Osteocyte (in vitro differentiated cells): ENCODE measurements around the gene ZNF765. TPM values are rescaled to one million over a fixed set of nuclear protein-coding genes. Genes with fewer than 3 reads are reported as not detected.
A peak's percentile ranks its signal among the peaks of the same experiment; 100 is the strongest.
"Not testable (repeated sequence)": the region's sequence is repeated elsewhere in the genome, so short reads cannot be mapped to it uniquely, and the experiment has no call there.

Experiments used
- DNase-seq: peaks from one replicate; pipeline ENCODE4 v3.0.0; 2021; ENCODE audit warnings: mixed read lengths; ENCODE audit not compliant: unreplicated experiment; ENCODE audit errors: extremely low spot score
- H3K27ac Mint-ChIP-seq: one replicate; pipeline ENCODE4 v1.8.0; 2021; ENCODE audit warnings: mild to moderate bottlenecking, mixed read lengths; ENCODE audit not compliant: unreplicated experiment
- H3K27me3 Mint-ChIP-seq: one replicate; pipeline ENCODE4 v1.8.0; 2021; ENCODE audit warnings: mixed read lengths; ENCODE audit not compliant: unreplicated experiment
- H3K36me3 Mint-ChIP-seq: one replicate; pipeline ENCODE4 v1.8.0; 2021; ENCODE audit warnings: mixed read lengths; ENCODE audit not compliant: unreplicated experiment
- H3K4me1 Mint-ChIP-seq: one replicate; pipeline ENCODE4 v1.8.0; 2021; ENCODE audit warnings: mixed read lengths; ENCODE audit not compliant: unreplicated experiment
- H3K4me3 Mint-ChIP-seq: one replicate; pipeline ENCODE4 v1.8.0; 2021; ENCODE audit warnings: mild to moderate bottlenecking, moderate library complexity, mixed read lengths; ENCODE audit not compliant: unreplicated experiment
- H3K9me3 Mint-ChIP-seq: one replicate; pipeline ENCODE4 v1.8.0; 2021; ENCODE audit warnings: mixed read lengths; ENCODE audit not compliant: unreplicated experiment
- CTCF ChIP-seq: fragments of 200-600 bp; sonication (generic); IDR thresholded peaks from 2 replicates; pipeline ENCODE4 v1.5.0; 2021; ENCODE audit warnings: antibody characterized with exemption, mild to moderate bottlenecking, moderate library complexity
- total RNA-seq: library from RNA; stranded (reverse); gene quantifications from 2 replicates; pipeline ENCODE4 v1.2.1, GENCODE V29; 2021

ZNF765 gene
- total RNA-seq, 1 donor from 2014 or later, result 9.0 TPM

- H3K36me3 Mint-ChIP-seq, result peaks cover 28% of the 10 kb centered on the region
- DNase-seq, result no peak
- H3K27ac Mint-ChIP-seq, result no peak overlapping the region
These were observed 6.8 kb upstream of the ZNF765 start for GRCh38 chr19:53388168-53388567.

GRCh38 chr19:53388904-53389303, 6.0 kb upstream of the ZNF765 start:
- Mint-ChIP-seq H3K4me1 (peaks cover 2% of the 10 kb centered on the region), H3K27me3 (no peaks in the 10 kb centered on the region), H3K4me3 (no peak overlapping the region), H3K27ac (no peak overlapping the region), H3K36me3 (peaks cover 27% of the 10 kb centered on the region), H3K9me3 (peaks cover 39% of the 10 kb centered on the region)
- no peak for TF ChIP-seq CTCF
- no peak for DNase-seq

More at GRCh38 chr19:53388168-53388567, 6.8 kb upstream of the ZNF765 start:
- H3K4me1 Mint-ChIP-seq, result no peaks in the 10 kb centered on the region
- TF ChIP-seq CTCF, result no peak
- H3K9me3 Mint-ChIP-seq, result peaks cover 43% of the 10 kb centered on the region
- H3K4me3 Mint-ChIP-seq, result no peak overlapping the region
- H3K27me3 Mint-ChIP-seq, result no peaks in the 10 kb centered on the region

- no peak for TF ChIP-seq CTCF
- Mint-ChIP-seq H3K27ac (no peak overlapping the region), H3K9me3 (peaks cover 38% of the 10 kb centered on the region), H3K36me3 (peaks cover 26% of the 10 kb centered on the region), H3K4me1 (peaks cover 8% of the 10 kb centered on the region), H3K27me3 (no peaks in the 10 kb centered on the region), H3K4me3 (no peak overlapping the region)
- DNase-seq, result no peak
These were observed 5.4 kb upstream of the ZNF765 start for GRCh38 chr19:53389571-53389970.

GRCh38 chr19:53389978-53390377, 5.0 kb upstream of the ZNF765 start:
- Mint-ChIP-seq H3K36me3 (peaks cover 22% of the 10 kb centered on the region), H3K4me3 (no peak overlapping the region), H3K27me3 (no peaks in the 10 kb centered on the region), H3K4me1 (peaks cover 11% of the 10 kb centered on the region), H3K9me3 (peaks cover 33% of the 10 kb centered on the region), H3K27ac (no peak overlapping the region)
- no peak for DNase-seq
- no peak for TF ChIP-seq CTCF

- no peak for TF ChIP-seq CTCF
- peaks cover 25% of the 10 kb centered on the region for H3K4me1 Mint-ChIP-seq
- peak overlapping the region; percentile 92 for H3K27ac Mint-ChIP-seq
- no peak for DNase-seq
- peak overlapping the region; percentile 95 for H3K4me3 Mint-ChIP-seq
- H3K36me3 Mint-ChIP-seq, result peaks cover 9% of the 10 kb centered on the region
- peaks cover 13% of the 10 kb centered on the region for H3K9me3 Mint-ChIP-seq
- no peaks in the 10 kb centered on the region for H3K27me3 Mint-ChIP-seq
These were observed 401 bp upstream of the ZNF765 start for GRCh38 chr19:53394522-53394973.

- not testable (repeated sequence) for H3K9me3 Mint-ChIP-seq, DNase-seq, H3K27me3 Mint-ChIP-seq
- Mint-ChIP-seq H3K4me3 (peak overlapping the region; percentile 95), H3K27ac (peak overlapping the region; percentile 92), H3K4me1 (peaks cover 25% of the 10 kb centered on the region), H3K36me3 (peaks cover 19% of the 10 kb centered on the region)
These were observed 1.0 kb downstream of the ZNF765 start for GRCh38 chr19:53395840-53396524.
